GM23248 (cell line): ENCODE measurements around the gene RFX3. TPM values are rescaled to one million over a fixed set of nuclear protein-coding genes. Genes with fewer than 3 reads are reported as not detected.

Source experiments
- DNase-seq: peaks from one replicate; pipeline ENCODE4 v3.0.0-alpha.2; 2015
- H2AFZ ChIP-seq: fragments of 200-600 bp; sonication (generic); 2 replicates; pipeline ENCODE4 v1.6.1; 2016; ENCODE audit warnings: antibody characterized with exemption
- H3F3A ChIP-seq: fragments of 200-600 bp; sonication (generic); 2 replicates; pipeline ENCODE4 v1.6.1; 2016; ENCODE audit warnings: mild to moderate bottlenecking, antibody characterized with exemption, mixed run types; ENCODE audit not compliant: insufficient read depth
- H3K27ac ChIP-seq: fragments of 200-600 bp; sonication (generic); 2 replicates; pipeline ENCODE4 v1.5.1; 2016; ENCODE audit warnings: mild to moderate bottlenecking
- H3K27me3 ChIP-seq: fragments of 200-600 bp; sonication (generic); replicated peaks from 2 replicates; pipeline ENCODE4 v1.6.1; 2016; ENCODE audit warnings: mild to moderate bottlenecking; ENCODE audit not compliant: insufficient read depth
- H3K36me3 ChIP-seq: fragments of 200-600 bp; sonication (generic); 2 replicates; pipeline ENCODE4 v1.6.1; 2016; ENCODE audit warnings: low read depth, mild to moderate bottlenecking
- H3K4me1 ChIP-seq: fragments of 200-600 bp; sonication (generic); 2 replicates; pipeline ENCODE4 v1.6.1; 2016; ENCODE audit warnings: mild to moderate bottlenecking; ENCODE audit not compliant: insufficient read depth
- H3K4me2 ChIP-seq: fragments of 200-600 bp; sonication (generic); one replicate; pipeline ENCODE4 v1.6.1; 2016; ENCODE audit warnings: mild to moderate bottlenecking; ENCODE audit not compliant: unreplicated experiment
- H3K4me3 ChIP-seq: fragments of 200-600 bp; sonication (generic); 2 replicates; pipeline ENCODE4 v1.5.1; 2016; ENCODE audit warnings: mild to moderate bottlenecking
- H3K79me2 ChIP-seq: fragments of 200-600 bp; sonication (generic); 2 replicates; pipeline ENCODE4 v1.6.1; 2016; ENCODE audit warnings: mild to moderate bottlenecking; ENCODE audit not compliant: insufficient read depth
- H3K9ac ChIP-seq: fragments of 200-600 bp; sonication (generic); 2 replicates; pipeline ENCODE4 v1.6.1; 2016; ENCODE audit warnings: mild to moderate bottlenecking
- H3K9me2 ChIP-seq: fragments of 200-600 bp; sonication (generic); 2 replicates; pipeline ENCODE4 v1.6.1; 2016; ENCODE audit warnings: mixed run types, mild to moderate bottlenecking, moderate library complexity; ENCODE audit not compliant: insufficient read depth
- H3K9me3 ChIP-seq: fragments of 200-600 bp; sonication (generic); one replicate; pipeline ENCODE4 v1.6.1; 2017; ENCODE audit warnings: low read depth
- H4K20me1 ChIP-seq: fragments of 200-600 bp; sonication (generic); 2 replicates; pipeline ENCODE4 v1.6.0; 2016; ENCODE audit not compliant: insufficient read depth
- EZH2 ChIP-seq: fragments of 200-600 bp; sonication (generic); IDR thresholded peaks from 2 replicates; pipeline ENCODE4 v1.6.1; 2018; ENCODE audit warnings: antibody characterized with exemption, mild to moderate bottlenecking; ENCODE audit not compliant: insufficient read depth, poor library complexity, severe bottlenecking
- EZH2phosphoT487 ChIP-seq: fragments of 200-600 bp; sonication (generic); IDR thresholded peaks from 2 replicates; pipeline ENCODE4 v1.6.1; 2018; ENCODE audit warnings: antibody characterized with exemption, moderate library complexity, mild to moderate bottlenecking, low read depth; ENCODE audit not compliant: insufficient read depth
- WGBS, 2 experiments: methylation state at CpG; one replicate each; pipeline ENCODE4 v1.1.6; 2015 to 2017; ENCODE audit warnings: low lambda C conversion rate in 2 of 2, low coverage in 1 of 2; ENCODE audit errors: missing lambda C conversion rate in 2 of 2; 5-methylcytosine and 5-hydroxymethylcytosine counted together
- in situ Hi-C: fragments of 300-500 bp; cut with MboI; formaldehyde crosslinking; loops from 2 replicates; pipeline ENCODE4 v1.15.0; 2020
- polyA plus RNA-seq: library from polyadenylated mRNA; unstranded; fragments of >200 nt; fragmentation: Nextera tagmentation; extraction: Ambion mirVana; gene quantifications from 2 replicates; pipeline ENCODE4 v1.2.1, GENCODE V29; 2016
- total RNA-seq: library from RNA; depleted of rRNA; stranded (reverse); fragments of >200 nt; shearing (Covaris generic); gene quantifications from 2 replicates; pipeline ENCODE4 v1.2.3, GENCODE V29; 2014

Gene RFX3
- total and polyA plus RNA-seq, 2 experiments from 2014 or later = 0.80 to 1.9 TPM

- Histone ChIP-seq H3K27me3 (no peaks in the 10 kb centered on the region), H3K27ac (no peak overlapping the region), H3K36me3 (no peaks in the 10 kb centered on the region), H3K9ac (no peak overlapping the region), H3K4me3 (no peak overlapping the region), H3K9me2 (no peaks in the 10 kb centered on the region), H4K20me1 (no peaks in the 10 kb centered on the region), H3K9me3 (no peaks in the 10 kb centered on the region), H3K79me2 (no peaks in the 10 kb centered on the region), H3F3A (no peaks in the 10 kb centered on the region), H3K4me1 (no peaks in the 10 kb centered on the region; the same call in 1 of the 2 replicates), H3K4me2 (no peak overlapping the region), H2AFZ (no peak overlapping the region)
- WGBS, 2 experiments = 100% methylated on average over 1 of the region's 1 CpG
- peak; percentile 7 for DNase-seq
- in situ Hi-C loops = loop anchor here (10.0 to 25.0 kb wide), 3 partner anchors 109 to 876 kb away; no protein-coding TSS in a partner anchor
- no peak for TF ChIP-seq EZH2
- TF ChIP-seq EZH2phosphoT487 = no peak
Observed at GRCh38 chr9:3478549-3478953, 47.2 kb downstream of the RFX3 start.

GRCh38 chr9:3477236-3477834 is 48.5 kb downstream of the RFX3 start:
- Histone ChIP-seq H3K4me3 (no peak overlapping the region), H3K79me2 (no peaks in the 10 kb centered on the region), H3K9me2 (no peaks in the 10 kb centered on the region), H3K9me3 (no peaks in the 10 kb centered on the region), H3K4me2 (no peak overlapping the region), H3F3A (no peaks in the 10 kb centered on the region), H4K20me1 (no peaks in the 10 kb centered on the region), H3K4me1 (no peaks in the 10 kb centered on the region; the same call in 1 of the 2 replicates), H3K36me3 (no peaks in the 10 kb centered on the region), H2AFZ (no peak overlapping the region), H3K27ac (no peak overlapping the region), H3K27me3 (no peaks in the 10 kb centered on the region), H3K9ac (no peak overlapping the region)
- DNase-seq = no peak
- in situ Hi-C loops = loop anchor here (10.0 to 25.0 kb wide), 3 partner anchors 110 to 877 kb away; no protein-coding TSS in a partner anchor
- WGBS, 2 experiments = 96 to 97% methylated on average over 4 of the region's 4 CpGs
- TF ChIP-seq EZH2 (no peak), EZH2phosphoT487 (no peak)

- no peaks in the 10 kb centered on the region for H3K36me3 ChIP-seq
- H3K9ac ChIP-seq = no peak overlapping the region
- H3F3A ChIP-seq = no peaks in the 10 kb centered on the region
- H3K4me1 ChIP-seq = no peaks in the 10 kb centered on the region; the same call in 1 of the 2 replicates
- WGBS, 2 experiments = 95 to 96% methylated on average over 14 of the region's 14 CpGs
- H3K27ac ChIP-seq = no peak overlapping the region
- H3K27me3 ChIP-seq = no peaks in the 10 kb centered on the region
- no peaks in the 10 kb centered on the region for H4K20me1 ChIP-seq
- in situ Hi-C loops = loop anchor here (10.0 to 25.0 kb wide), 3 partner anchors 112 to 879 kb away; no protein-coding TSS in a partner anchor
- H3K4me3 ChIP-seq = no peak overlapping the region
- no peaks in the 10 kb centered on the region for H3K9me2 ChIP-seq
- DNase-seq = no peak
- H3K4me2 ChIP-seq = no peak overlapping the region
- no peak for TF ChIP-seq EZH2
- no peak for TF ChIP-seq EZH2phosphoT487
- no peak overlapping the region for H2AFZ ChIP-seq
- no peaks in the 10 kb centered on the region for H3K9me3 ChIP-seq
- H3K79me2 ChIP-seq = no peaks in the 10 kb centered on the region
Observed at GRCh38 chr9:3475300-3476020, 50.3 kb downstream of the RFX3 start.

- Histone ChIP-seq H4K20me1 (no peaks in the 10 kb centered on the region), H3K79me2 (no peaks in the 10 kb centered on the region), H3K27me3 (no peaks in the 10 kb centered on the region), H3K4me2 (no peak overlapping the region), H2AFZ (no peak overlapping the region), H3K4me3 (no peak overlapping the region), H3K9ac (no peak overlapping the region), H3K4me1 (no peaks in the 10 kb centered on the region; the same call in 1 of the 2 replicates), H3F3A (no peaks in the 10 kb centered on the region), H3K27ac (no peak overlapping the region), H3K9me2 (no peaks in the 10 kb centered on the region), H3K9me3 (no peaks in the 10 kb centered on the region), H3K36me3 (no peaks in the 10 kb centered on the region)
- WGBS, 2 experiments = 94 to 100% methylated on average over 2 of the region's 2 CpGs
- in situ Hi-C loops = loop anchor here (10.0 to 25.0 kb wide), 3 partner anchors 112 to 880 kb away; no protein-coding TSS in a partner anchor
- no peak for TF ChIP-seq EZH2phosphoT487
- TF ChIP-seq EZH2 = no peak
- no peak for DNase-seq
Observed at GRCh38 chr9:3474821-3475220, 51.0 kb downstream of the RFX3 start.
